ENCODE data around the gene KCNMA1.

The KCNMA1 gene

DNA sequence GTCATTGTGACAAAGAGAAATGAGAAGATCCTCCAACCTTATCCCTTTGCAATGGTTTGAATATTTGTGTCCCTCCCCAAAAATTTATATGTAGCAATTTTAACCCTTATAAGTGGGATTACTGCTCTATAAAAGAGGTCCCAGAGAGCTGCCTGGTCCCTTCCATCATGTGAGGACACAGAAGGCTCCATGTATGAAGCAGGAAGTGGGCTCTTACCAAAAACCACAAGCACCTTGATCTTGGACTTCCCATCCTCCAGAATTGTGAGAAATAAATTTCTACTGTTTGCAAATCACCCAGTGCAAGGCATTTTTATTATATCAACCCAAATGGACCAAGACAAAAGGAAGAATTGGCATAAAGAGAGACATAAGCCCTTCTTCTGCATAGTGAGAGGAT is 95.7 kb downstream of the KCNMA1 start:
- Histone ChIP-seq H3K79me1 (ENCODE audit: low read length) (no peaks in the 10 kb centered on the region), H3K27ac (ENCODE audit: low read depth, low read length) (no peak overlapping the region), H3K56ac (ENCODE audit: low read length) (no peak overlapping the region)

DNA sequence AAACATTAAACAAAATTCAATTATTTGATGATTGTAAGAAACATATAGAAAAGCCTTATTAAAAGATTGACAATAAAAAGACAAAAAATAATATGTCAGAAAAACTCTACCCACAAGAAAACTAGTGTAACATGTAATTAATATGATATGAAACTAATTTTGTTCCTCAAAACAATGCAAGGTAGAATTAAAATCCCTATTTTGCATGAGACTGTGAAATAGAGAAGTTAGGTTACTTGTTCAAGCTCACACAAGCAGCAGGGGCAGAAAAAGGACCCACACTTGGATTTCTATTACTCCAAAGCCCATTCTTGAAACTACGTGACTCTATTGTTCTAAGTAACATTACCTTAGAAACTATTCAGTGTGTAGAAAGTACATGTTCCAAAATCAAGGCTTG is 96.4 kb downstream of the KCNMA1 start:
- Histone ChIP-seq H2BK15ac (replicated peaks; ENCODE audit: low read depth) (no peak overlapping the region), H3K4me2 (ENCODE audit: low read length) (no peak overlapping the region), H2BK120ac (ENCODE audit: low read depth, low read length) (no peak overlapping the region), H3K4me3 (ENCODE audit: low read length) (no peak overlapping the region), H4K5ac (ENCODE audit: low read length) (no peak overlapping the region), H3K79me2 (ENCODE audit: control insufficient read depth, insufficient read depth, low read length) (no peaks in the 10 kb centered on the region), H3K56ac (ENCODE audit: low read length) (no peak overlapping the region), H3K27ac (ENCODE audit: low read depth, low read length) (no peak overlapping the region), H3K23ac (ENCODE audit: low read length) (no peak overlapping the region), H2BK5ac (ENCODE audit: low read length) (no peak overlapping the region), H3K4me1 (ENCODE audit: control insufficient read depth, low read depth, low read length) (no peaks in the 10 kb centered on the region), H2AK5ac (ENCODE audit: low read length) (no peak overlapping the region), H4K8ac (ENCODE audit: low read depth, low read length) (no peak overlapping the region), H3K36me3 (ENCODE audit: control insufficient read depth, insufficient read depth, low read length) (no peaks in the 10 kb centered on the region), H3K79me1 (ENCODE audit: low read length) (no peaks in the 10 kb centered on the region), H3K4ac (ENCODE audit: low read depth, low read length) (no peak overlapping the region), H3K9ac (ENCODE audit: low read length) (no peak overlapping the region), H3K27me3 (ENCODE audit: insufficient read depth, low read length, poor library complexity) (no peaks in the 10 kb centered on the region), H3K18ac (ENCODE audit: low read length) (no peak overlapping the region)
- no CpG with 5 or more reads among the region's 1 CpG for WGBS (ENCODE audit: extremely low coverage, insufficient coverage, low lambda C conversion rate)
- no peak for DNase-seq

More for the DNA sequence above, 95.7 kb downstream of the KCNMA1 start:
- H2BK15ac ChIP-seq (replicated peaks; ENCODE audit: low read depth): no peak overlapping the region
- H3K4me2 ChIP-seq (ENCODE audit: low read length): no peak overlapping the region
- no peak overlapping the region for H3K23ac ChIP-seq (ENCODE audit: low read length)
- no peak overlapping the region for H2BK5ac ChIP-seq (ENCODE audit: low read length)
- H2BK120ac ChIP-seq (ENCODE audit: low read depth, low read length): no peak overlapping the region
- no peak overlapping the region for H4K5ac ChIP-seq (ENCODE audit: low read length)
- H3K4ac ChIP-seq (ENCODE audit: low read depth, low read length): no peak overlapping the region
- no peak overlapping the region for H4K8ac ChIP-seq (ENCODE audit: low read depth, low read length)
- H3K79me2 ChIP-seq (ENCODE audit: control insufficient read depth, insufficient read depth, low read length): no peaks in the 10 kb centered on the region
- no peak for DNase-seq
- no peak overlapping the region for H3K9ac ChIP-seq (ENCODE audit: low read length)
- H3K36me3 ChIP-seq (ENCODE audit: control insufficient read depth, insufficient read depth, low read length): no peaks in the 10 kb centered on the region
- no peak overlapping the region for H3K18ac ChIP-seq (ENCODE audit: low read length)
- H2AK5ac ChIP-seq (ENCODE audit: low read length): no peak overlapping the region
- H3K4me1 ChIP-seq (ENCODE audit: control insufficient read depth, low read depth, low read length): no peaks in the 10 kb centered on the region
- H3K27me3 ChIP-seq (ENCODE audit: insufficient read depth, low read length, poor library complexity): no peaks in the 10 kb centered on the region
- no peak overlapping the region for H3K4me3 ChIP-seq (ENCODE audit: low read length)

DNA sequence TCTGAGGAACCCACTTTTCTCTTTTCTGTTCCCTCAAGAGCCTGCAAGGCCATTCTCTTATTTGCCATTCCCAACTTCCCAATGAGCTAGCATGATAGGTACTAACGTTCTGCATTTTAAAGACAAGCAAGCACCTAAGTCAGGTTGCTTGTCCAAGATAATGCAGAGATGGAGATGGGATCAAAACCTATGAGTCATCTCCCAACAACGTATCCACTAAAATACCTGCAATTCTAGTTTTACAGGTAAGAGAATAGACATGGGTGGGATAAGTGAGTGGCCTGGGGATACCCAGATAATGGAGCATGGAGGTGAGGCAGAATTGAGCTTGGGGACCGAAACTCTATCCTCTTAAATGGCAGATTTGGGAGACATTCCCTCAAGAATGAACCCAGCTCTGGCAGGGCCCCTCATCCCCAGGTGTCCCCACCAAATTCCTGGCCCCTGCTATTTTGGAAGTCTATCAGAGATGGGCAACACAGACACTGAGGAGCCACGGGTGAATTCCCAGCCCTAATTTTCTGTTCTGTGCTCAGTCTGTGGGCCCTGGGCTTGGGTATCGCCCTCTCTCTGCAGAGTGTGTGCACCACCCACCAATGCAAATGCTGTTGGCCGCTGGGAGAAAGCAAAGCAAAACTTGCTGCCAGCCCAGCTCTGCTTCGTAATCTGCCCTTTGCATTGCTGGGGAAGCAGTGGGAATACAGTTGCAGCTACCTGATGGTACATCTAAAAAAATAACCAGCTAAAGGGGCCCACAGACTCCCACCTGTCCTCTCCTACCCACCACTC is 98.3 kb downstream of the KCNMA1 start:
- H3K79me1 ChIP-seq (ENCODE audit: low read length): no peaks in the 10 kb centered on the region
- no peak for DNase-seq
- no peak overlapping the region for H2AK5ac ChIP-seq (ENCODE audit: low read length)
- no peaks in the 10 kb centered on the region for H3K4me1 ChIP-seq (ENCODE audit: control insufficient read depth, low read depth, low read length)
- no peak overlapping the region for H3K23ac ChIP-seq (ENCODE audit: low read length)
- H4K8ac ChIP-seq (ENCODE audit: low read depth, low read length): no peak overlapping the region
- no peak overlapping the region for H3K4me2 ChIP-seq (ENCODE audit: low read length)
- no peak overlapping the region for H3K4me3 ChIP-seq (ENCODE audit: low read length)
- H3K18ac ChIP-seq (ENCODE audit: low read length): no peak overlapping the region
- no peaks in the 10 kb centered on the region for H3K27me3 ChIP-seq (ENCODE audit: insufficient read depth, low read length, poor library complexity)
- no peaks in the 10 kb centered on the region for H3K36me3 ChIP-seq (ENCODE audit: control insufficient read depth, insufficient read depth, low read length)
- no peaks in the 10 kb centered on the region for H3K79me2 ChIP-seq (ENCODE audit: control insufficient read depth, insufficient read depth, low read length)
- H4K5ac ChIP-seq (ENCODE audit: low read length): no peak overlapping the region
- no peak overlapping the region for H2BK120ac ChIP-seq (ENCODE audit: low read depth, low read length)
- H3K9ac ChIP-seq (ENCODE audit: low read length): no peak overlapping the region
- no peak overlapping the region for H2BK5ac ChIP-seq (ENCODE audit: low read length)
- no CpG with 5 or more reads among the region's 7 CpGs for WGBS (ENCODE audit: extremely low coverage, insufficient coverage, low lambda C conversion rate)
- H2BK15ac ChIP-seq (replicated peaks; ENCODE audit: low read depth): no peak overlapping the region
- no peak overlapping the region for H3K4ac ChIP-seq (ENCODE audit: low read depth, low read length)
- no peak overlapping the region for H3K27ac ChIP-seq (ENCODE audit: low read depth, low read length)
- no peak overlapping the region for H3K56ac ChIP-seq (ENCODE audit: low read length)

DNA sequence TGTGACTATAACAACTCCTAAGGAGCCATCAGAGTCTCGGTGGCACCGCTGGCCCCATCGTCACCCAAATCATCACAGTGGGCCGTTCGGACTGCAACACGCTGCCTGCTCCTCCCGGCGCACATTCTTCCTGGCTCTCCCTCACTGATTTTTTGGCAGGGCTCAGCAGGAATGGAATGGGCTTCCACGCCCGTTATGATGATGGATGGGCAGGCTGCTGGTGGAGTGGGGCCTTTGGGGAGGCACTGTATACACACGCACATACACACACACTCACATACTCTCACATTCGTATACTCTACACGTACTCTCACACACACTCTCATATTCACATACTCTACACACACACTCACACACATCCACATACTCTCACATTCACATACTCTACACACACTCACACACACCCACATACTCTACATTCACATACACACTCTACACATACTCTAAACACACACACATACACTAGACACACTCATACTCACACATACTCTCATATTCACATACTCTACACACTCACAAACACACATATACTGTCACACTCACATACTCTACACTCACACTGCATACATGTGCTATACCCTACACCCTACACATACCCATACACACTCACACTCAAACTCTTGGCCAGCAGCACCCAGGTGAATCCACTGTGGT is 99.8 kb downstream of the KCNMA1 start:
- 100% methylated on average over 2 of the region's 13 CpGs for WGBS (ENCODE audit: extremely low coverage, insufficient coverage, low lambda C conversion rate)
- no peak for DNase-seq

DNA sequence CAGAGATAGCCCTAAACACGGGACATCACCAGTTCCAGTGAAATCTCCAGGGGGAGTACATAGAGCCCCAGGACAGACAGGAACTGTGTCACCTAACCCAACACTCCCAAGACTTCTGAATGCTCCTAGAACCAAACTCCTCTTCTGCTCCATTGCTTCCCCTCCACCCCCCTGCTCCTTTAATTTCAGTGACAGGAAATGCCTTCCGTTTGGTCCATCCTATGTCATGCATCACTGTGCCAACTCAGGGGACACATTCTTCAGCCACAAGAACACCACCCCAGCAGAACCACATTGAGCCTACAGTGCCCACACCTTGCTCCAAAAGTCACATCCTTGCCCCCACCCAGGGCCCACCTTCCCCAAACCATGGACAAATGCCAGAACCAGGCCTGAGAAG is 100.5 kb downstream of the KCNMA1 start:
- H4K5ac ChIP-seq (ENCODE audit: low read length): no peak overlapping the region
- H4K8ac ChIP-seq (ENCODE audit: low read depth, low read length): no peak overlapping the region
- no peak overlapping the region for H2BK120ac ChIP-seq (ENCODE audit: low read depth, low read length)
- no peak overlapping the region for H2BK5ac ChIP-seq (ENCODE audit: low read length)
- no peak overlapping the region for H3K9ac ChIP-seq (ENCODE audit: low read length)
- no peaks in the 10 kb centered on the region for H3K4me1 ChIP-seq (ENCODE audit: control insufficient read depth, low read depth, low read length)
- H3K23ac ChIP-seq (ENCODE audit: low read length): no peak overlapping the region
- H3K27ac ChIP-seq (ENCODE audit: low read depth, low read length): no peak overlapping the region
- H2BK15ac ChIP-seq (replicated peaks; ENCODE audit: low read depth): no peak overlapping the region
- no peak overlapping the region for H2AK5ac ChIP-seq (ENCODE audit: low read length)
- H3K4me3 ChIP-seq (ENCODE audit: low read length): no peak overlapping the region
- H3K27me3 ChIP-seq (ENCODE audit: insufficient read depth, low read length, poor library complexity): no peaks in the 10 kb centered on the region
- no peaks in the 10 kb centered on the region for H3K79me2 ChIP-seq (ENCODE audit: control insufficient read depth, insufficient read depth, low read length)
- H3K4ac ChIP-seq (ENCODE audit: low read depth, low read length): no peak overlapping the region
- no peak for DNase-seq
- no peak overlapping the region for H3K4me2 ChIP-seq (ENCODE audit: low read length)
- no peak overlapping the region for H3K18ac ChIP-seq (ENCODE audit: low read length)
- H3K79me1 ChIP-seq (ENCODE audit: low read length): no peaks in the 10 kb centered on the region
- H3K56ac ChIP-seq (ENCODE audit: low read length): no peak overlapping the region
- no CpG with 5 or more reads among the region's 2 CpGs for WGBS (ENCODE audit: extremely low coverage, insufficient coverage, low lambda C conversion rate)
- no peaks in the 10 kb centered on the region for H3K36me3 ChIP-seq (ENCODE audit: control insufficient read depth, insufficient read depth, low read length)

More for the DNA sequence above, 99.8 kb downstream of the KCNMA1 start:
- H3K4me2 ChIP-seq (ENCODE audit: low read length): no peak overlapping the region
- H4K8ac ChIP-seq (ENCODE audit: low read depth, low read length): no peak overlapping the region
- H3K56ac ChIP-seq (ENCODE audit: low read length): no peak overlapping the region
- H3K4me1 ChIP-seq (ENCODE audit: control insufficient read depth, low read depth, low read length): no peaks in the 10 kb centered on the region
- no peak overlapping the region for H2BK120ac ChIP-seq (ENCODE audit: low read depth, low read length)
- no peak overlapping the region for H3K4ac ChIP-seq (ENCODE audit: low read depth, low read length)
- no peak overlapping the region for H3K23ac ChIP-seq (ENCODE audit: low read length)
- no peak overlapping the region for H3K4me3 ChIP-seq (ENCODE audit: low read length)
- no peaks in the 10 kb centered on the region for H3K79me2 ChIP-seq (ENCODE audit: control insufficient read depth, insufficient read depth, low read length)
- H3K9ac ChIP-seq (ENCODE audit: low read length): no peak overlapping the region
- no peak overlapping the region for H3K27ac ChIP-seq (ENCODE audit: low read depth, low read length)
- no peak overlapping the region for H4K5ac ChIP-seq (ENCODE audit: low read length)
- H3K27me3 ChIP-seq (ENCODE audit: insufficient read depth, low read length, poor library complexity): no peaks in the 10 kb centered on the region
- H2BK5ac ChIP-seq (ENCODE audit: low read length): no peak overlapping the region
- no peak overlapping the region for H3K18ac ChIP-seq (ENCODE audit: low read length)
- no peaks in the 10 kb centered on the region for H3K79me1 ChIP-seq (ENCODE audit: low read length)
- no peak overlapping the region for H2AK5ac ChIP-seq (ENCODE audit: low read length)
- no peaks in the 10 kb centered on the region for H3K36me3 ChIP-seq (ENCODE audit: control insufficient read depth, insufficient read depth, low read length)
- no peak overlapping the region for H2BK15ac ChIP-seq (replicated peaks; ENCODE audit: low read depth)

Data from mesendoderm (in vitro differentiated cells).